Renal pelvis (tissue), 12 donors: ENCODE data around the gene MANF. TPM values are rescaled to one million over a fixed set of nuclear protein-coding genes. Genes with fewer than 3 reads are reported as not detected.

Experiments used
- DNase-seq: peaks from one replicate; pipeline ENCODE4 v3.0.0-alpha.2; 2013
- long read RNA-seq, 16 experiments: transcript quantifications; one replicate each; lab custom pipeline, GENCODE V29; 2026
- polyA plus RNA-seq, 3 donors: library from polyadenylated mRNA; unstranded; fragments of 120-200 nt; gene quantifications; one replicate each; pipeline ENCODE4 v1.2.1, GENCODE V29; 2013; ENCODE audit not compliant: insufficient read length in 3 of 3

MANF gene
- polyA plus RNA-seq, result 100 to 1,000 TPM; 115 to 140 (median 136) TPM
- long read RNA-seq, donor 1, transcript MANF-204 (4 exons, 1,153 nt), result major isoform, 34 of 55 reads
- long read RNA-seq, donor 1, transcript MANF-203 (2 exons, 436 nt), result minor isoform, 13 of 55 reads
- long read RNA-seq, donor 1, partial matches to known transcripts, result 6 of 55 reads
- long read RNA-seq, donor 1, other reads (novel, unspliced or antisense), result 0 of 55 reads
- long read RNA-seq, donor 2, transcript MANF-204 (4 exons, 1,153 nt), result major isoform, 28 of 52 reads
- long read RNA-seq, donor 2, transcript MANF-203 (2 exons, 436 nt), result minor isoform, 19 of 52 reads
- long read RNA-seq, donor 2, transcript MANF-202 (3 exons, 1,509 nt), result minor isoform, 5 of 52 reads
- long read RNA-seq, donor 2, partial matches to known transcripts, result 0 of 52 reads
- long read RNA-seq, donor 2, other reads (novel, unspliced or antisense), result 0 of 52 reads
- long read RNA-seq, donor 3, transcript MANF-204 (4 exons, 1,153 nt), result major isoform, 21 of 34 reads
- long read RNA-seq, donor 3, transcript MANF-203 (2 exons, 436 nt), result minor isoform, 11 of 34 reads
- long read RNA-seq, donor 3, partial matches to known transcripts, result 0 of 34 reads
- long read RNA-seq, donor 3, other reads (novel, unspliced or antisense), result 0 of 34 reads
- long read RNA-seq, donor 4, transcript MANF-204 (4 exons, 1,153 nt), result major isoform, 26 of 43 reads
- long read RNA-seq, donor 4, transcript MANF-203 (2 exons, 436 nt), result minor isoform, 14 of 43 reads
- long read RNA-seq, donor 4, partial matches to known transcripts, result 0 of 43 reads
- long read RNA-seq, donor 4, other reads (novel, unspliced or antisense), result 0 of 43 reads
- long read RNA-seq, donor 5, transcript MANF-204 (4 exons, 1,153 nt), result major isoform, 12 of 14 reads
- long read RNA-seq, donor 5, partial matches to known transcripts, result 0 of 14 reads
- long read RNA-seq, donor 5, other reads (novel, unspliced or antisense), result 0 of 14 reads
- long read RNA-seq, donor 6, transcript MANF-204 (4 exons, 1,153 nt), result major isoform, 23 of 30 reads
- long read RNA-seq, donor 6, transcript MANF-203 (2 exons, 436 nt), result minor isoform, 6 of 30 reads
- long read RNA-seq, donor 6, partial matches to known transcripts, result 0 of 30 reads
- long read RNA-seq, donor 6, other reads (novel, unspliced or antisense), result 0 of 30 reads
- long read RNA-seq, donor 7, transcript MANF-203 (2 exons, 436 nt), result minor isoform, 8 of 40 reads
- long read RNA-seq, donor 7, transcript MANF-204 (4 exons, 1,153 nt), result major isoform, 18 of 40 reads
- long read RNA-seq, donor 7, partial matches to known transcripts, result 13 of 40 reads
- long read RNA-seq, donor 7, other reads (novel, unspliced or antisense), result 0 of 40 reads
- long read RNA-seq, donor 8, transcript MANF-204 (4 exons, 1,153 nt), result major isoform, 6 of 16 reads
- long read RNA-seq, donor 8, partial matches to known transcripts, result 9 of 16 reads
- long read RNA-seq, donor 8, other reads (novel, unspliced or antisense), result 0 of 16 reads
- long read RNA-seq, donor 9, transcript MANF-203 (2 exons, 436 nt), result minor isoform, 23 of 69 reads
- long read RNA-seq, donor 9, transcript MANF-204 (4 exons, 1,153 nt), result major isoform, 34 of 69 reads
- long read RNA-seq, donor 9, partial matches to known transcripts, result 11 of 69 reads
- long read RNA-seq, donor 9, other reads (novel, unspliced or antisense), result 0 of 69 reads
- long read RNA-seq, donor 10, transcript MANF-203 (2 exons, 436 nt), result minor isoform, 5 of 41 reads
- long read RNA-seq, donor 10, transcript MANF-204 (4 exons, 1,153 nt), result major isoform, 34 of 41 reads
- long read RNA-seq, donor 10, partial matches to known transcripts, result 0 of 41 reads
- long read RNA-seq, donor 10, other reads (novel, unspliced or antisense), result 0 of 41 reads
- long read RNA-seq, donor 11, transcript MANF-204 (4 exons, 1,153 nt), result major isoform, 15 of 21 reads
- long read RNA-seq, donor 11, transcript MANF-203 (2 exons, 436 nt), result minor isoform, 5 of 21 reads
- long read RNA-seq, donor 11, partial matches to known transcripts, result 0 of 21 reads
- long read RNA-seq, donor 11, other reads (novel, unspliced or antisense), result 0 of 21 reads
- long read RNA-seq, donor 12, transcript MANF-203 (2 exons, 436 nt), result minor isoform, 17 of 64 reads
- long read RNA-seq, donor 12, transcript MANF-204 (4 exons, 1,153 nt), result major isoform, 44 of 64 reads
- long read RNA-seq, donor 12, partial matches to known transcripts, result 0 of 64 reads
- long read RNA-seq, donor 12, other reads (novel, unspliced or antisense), result 0 of 64 reads
- long read RNA-seq, donor 13, transcript MANF-203 (2 exons, 436 nt), result minor isoform, 7 of 23 reads
- long read RNA-seq, donor 13, transcript MANF-204 (4 exons, 1,153 nt), result major isoform, 16 of 23 reads
- long read RNA-seq, donor 13, partial matches to known transcripts, result 0 of 23 reads
- long read RNA-seq, donor 13, other reads (novel, unspliced or antisense), result 0 of 23 reads
- long read RNA-seq, donor 14, result 0 reads
- long read RNA-seq, donor 15, transcript MANF-203 (2 exons, 436 nt), result minor isoform, 9 of 51 reads
- long read RNA-seq, donor 15, transcript MANF-204 (4 exons, 1,153 nt), result major isoform, 38 of 51 reads
- long read RNA-seq, donor 15, partial matches to known transcripts, result 0 of 51 reads
- long read RNA-seq, donor 15, other reads (novel, unspliced or antisense), result 0 of 51 reads
- long read RNA-seq, donor 16, transcript MANF-204 (4 exons, 1,153 nt), result major isoform, 25 of 61 reads
- long read RNA-seq, donor 16, transcript MANF-203 (2 exons, 436 nt), result minor isoform, 16 of 61 reads
- long read RNA-seq, donor 16, partial matches to known transcripts, result 18 of 61 reads
- long read RNA-seq, donor 16, other reads (novel, unspliced or antisense), result 0 of 61 reads

DNA sequence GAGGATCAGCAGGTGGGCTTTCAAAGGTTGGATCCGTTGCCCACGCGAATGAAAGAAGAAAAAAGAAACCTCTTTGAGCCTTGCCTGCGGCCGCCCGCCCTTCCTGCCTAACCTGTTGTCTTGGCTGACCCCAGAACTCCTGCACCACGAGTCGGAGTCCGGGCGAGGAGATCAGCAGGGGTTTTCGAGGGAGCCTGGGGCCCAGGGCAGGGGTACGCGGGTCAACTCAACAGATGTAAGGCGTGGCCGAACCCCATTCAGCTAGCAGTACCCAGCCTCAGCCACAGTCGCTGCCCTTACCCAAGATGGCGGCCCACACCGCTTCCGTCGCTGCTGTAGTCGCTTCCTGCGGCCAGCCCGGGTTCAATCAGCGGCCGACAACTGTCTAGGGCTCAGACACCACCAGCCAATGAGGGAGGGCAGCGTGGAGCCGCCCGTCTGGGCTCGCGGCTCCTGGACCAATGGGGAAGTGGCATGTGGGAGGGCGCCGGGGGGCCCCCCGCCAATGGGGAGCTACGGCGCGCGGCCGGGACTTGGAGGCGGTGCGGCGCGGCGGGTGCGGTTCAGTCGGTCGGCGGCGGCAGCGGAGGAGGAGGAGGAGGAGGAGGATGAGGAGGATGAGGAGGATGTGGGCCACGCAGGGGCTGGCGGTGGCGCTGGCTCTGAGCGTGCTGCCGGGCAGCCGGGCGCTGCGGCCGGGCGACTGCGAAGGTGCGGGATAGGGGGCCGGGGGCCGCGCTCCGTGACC, at the start of gene MANF:
MANF (plus strand) TSS at position 566 of the 748 bp plus-strand sequence; CDS start at position 618, 52 bp downstream.
- peak; percentile 98 for DNase-seq

DNA sequence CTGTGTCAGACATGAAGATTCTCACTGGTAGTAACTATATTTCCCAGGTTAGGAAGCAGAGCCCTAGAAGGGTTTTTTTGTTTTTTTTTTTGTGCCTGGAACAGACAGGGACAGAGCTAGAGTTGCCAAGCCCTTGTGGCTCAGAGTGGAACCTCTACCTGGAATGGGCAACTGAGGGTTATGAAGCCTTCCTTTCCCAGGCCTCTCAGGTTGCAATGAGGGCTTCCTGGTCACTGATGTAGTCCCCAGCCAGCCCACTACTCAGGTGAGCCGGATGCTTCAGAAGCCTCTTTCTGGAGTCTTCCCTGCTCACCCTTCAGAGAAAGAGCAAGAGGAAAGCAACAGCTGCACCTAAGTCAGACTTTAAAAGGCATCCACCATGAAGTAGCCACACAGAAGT, 48.8 kb upstream of the MANF start:
- DNase-seq, result no peak

DNA sequence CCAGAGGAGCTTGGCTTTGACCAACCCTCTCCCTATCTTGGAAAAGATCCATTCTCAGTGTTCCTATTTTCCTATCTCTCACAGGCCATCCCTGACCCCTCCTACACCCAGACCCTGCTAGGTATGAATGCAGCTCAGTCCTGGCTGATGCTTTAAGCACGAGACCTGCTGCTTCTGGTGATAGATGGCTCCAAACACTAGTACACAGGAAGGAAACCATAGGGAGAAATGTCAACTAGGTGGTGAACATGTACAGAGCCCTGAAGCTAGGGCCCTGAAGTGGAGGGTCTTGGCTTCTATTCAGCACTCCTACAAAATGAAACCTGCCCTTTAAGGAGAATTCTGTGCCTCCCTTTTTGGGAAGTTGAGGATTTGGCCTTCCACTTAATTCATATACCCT, 47.4 kb upstream of the MANF start:
- no peak for DNase-seq

DNA sequence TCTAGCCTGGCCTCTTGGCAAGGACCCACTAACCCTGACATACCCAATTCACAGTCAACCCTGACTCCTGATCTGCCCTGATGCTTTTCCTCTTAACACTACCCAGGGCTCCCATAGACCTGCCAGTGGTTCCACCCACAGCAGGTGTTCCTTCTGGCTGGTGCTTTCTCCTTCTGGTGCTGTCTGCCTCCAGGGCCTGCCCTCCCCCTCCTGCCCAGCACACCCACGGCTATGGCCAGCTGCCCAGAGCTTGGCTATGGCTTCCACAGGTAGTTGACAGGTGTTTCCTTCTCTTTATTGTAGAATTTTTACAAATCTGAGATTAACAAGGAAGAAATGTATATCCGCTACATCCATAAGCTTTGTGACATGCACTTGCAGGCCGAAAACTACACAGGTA, 46.5 kb upstream of the MANF start:
- no peak for DNase-seq

DNA sequence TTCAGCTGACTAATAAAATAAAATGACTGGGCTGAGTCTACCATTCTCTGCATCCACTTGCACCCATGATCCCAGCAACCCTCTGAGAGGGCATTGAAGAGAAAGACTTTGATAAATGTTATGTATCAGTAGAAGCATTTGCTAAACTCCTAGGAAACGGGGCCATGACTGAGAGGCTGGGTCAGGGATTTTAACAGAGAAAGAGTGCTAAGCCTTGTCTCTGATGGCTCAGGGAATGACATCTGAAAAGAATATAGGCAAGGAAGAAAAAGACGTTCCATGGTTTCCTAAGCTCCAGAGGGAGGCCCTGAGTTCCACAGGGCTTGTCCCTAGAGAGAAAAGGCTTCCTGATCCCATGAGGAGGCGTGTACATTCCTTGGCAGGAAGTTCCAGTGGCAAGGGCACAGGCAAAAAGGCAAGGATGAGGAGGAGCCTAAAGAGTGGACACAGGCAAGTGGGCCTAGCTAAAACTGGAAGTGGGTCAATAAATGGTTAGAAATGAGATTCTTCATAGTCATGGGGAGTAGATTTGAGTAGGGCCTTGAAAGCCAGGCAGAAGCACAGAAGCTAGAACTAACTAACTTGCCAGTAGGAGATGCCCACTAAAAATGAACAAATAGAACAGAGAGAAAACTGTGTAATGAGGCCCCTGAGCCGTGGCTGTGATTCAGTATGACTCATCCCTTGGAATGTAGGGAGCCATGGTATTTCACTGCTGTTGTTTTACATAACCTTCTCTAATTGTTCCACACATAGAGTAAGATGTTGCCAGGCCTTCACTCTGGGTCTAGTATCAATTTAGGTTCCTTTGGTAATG, 44.9 kb upstream of the MANF start:
- DNase-seq, result no peak

DNA sequence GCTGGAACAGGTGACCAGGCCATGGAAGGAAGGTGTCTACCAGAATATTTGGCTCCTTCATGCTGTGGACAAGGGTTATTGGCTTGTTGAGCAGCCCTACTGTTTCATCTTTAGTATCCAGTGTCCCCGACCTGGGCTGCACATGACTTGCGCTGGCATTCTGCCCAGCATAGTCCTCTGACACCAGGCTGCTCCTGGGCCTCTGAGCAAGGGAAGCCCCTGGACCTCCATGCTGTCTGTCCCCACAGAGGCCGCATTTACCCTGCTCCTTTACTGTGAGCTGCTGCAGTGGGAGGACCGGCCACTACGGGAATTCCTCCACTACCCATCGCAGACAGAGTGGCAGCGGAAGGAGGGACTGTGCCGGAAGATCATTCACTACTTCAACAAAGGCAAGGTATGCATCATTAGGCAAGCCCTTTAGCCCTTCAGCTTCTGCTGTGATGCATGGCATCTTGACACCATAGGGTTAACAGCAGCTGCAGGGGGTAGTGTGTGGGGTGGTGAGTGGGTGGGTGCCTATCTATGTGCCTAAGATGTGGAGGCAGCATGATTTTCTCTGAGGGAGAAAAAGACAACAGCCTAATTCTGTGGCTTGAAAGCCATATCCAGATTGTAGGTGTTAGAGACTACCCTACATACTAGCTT, 44.0 kb upstream of the MANF start:
- DNase-seq, result no peak

DNA sequence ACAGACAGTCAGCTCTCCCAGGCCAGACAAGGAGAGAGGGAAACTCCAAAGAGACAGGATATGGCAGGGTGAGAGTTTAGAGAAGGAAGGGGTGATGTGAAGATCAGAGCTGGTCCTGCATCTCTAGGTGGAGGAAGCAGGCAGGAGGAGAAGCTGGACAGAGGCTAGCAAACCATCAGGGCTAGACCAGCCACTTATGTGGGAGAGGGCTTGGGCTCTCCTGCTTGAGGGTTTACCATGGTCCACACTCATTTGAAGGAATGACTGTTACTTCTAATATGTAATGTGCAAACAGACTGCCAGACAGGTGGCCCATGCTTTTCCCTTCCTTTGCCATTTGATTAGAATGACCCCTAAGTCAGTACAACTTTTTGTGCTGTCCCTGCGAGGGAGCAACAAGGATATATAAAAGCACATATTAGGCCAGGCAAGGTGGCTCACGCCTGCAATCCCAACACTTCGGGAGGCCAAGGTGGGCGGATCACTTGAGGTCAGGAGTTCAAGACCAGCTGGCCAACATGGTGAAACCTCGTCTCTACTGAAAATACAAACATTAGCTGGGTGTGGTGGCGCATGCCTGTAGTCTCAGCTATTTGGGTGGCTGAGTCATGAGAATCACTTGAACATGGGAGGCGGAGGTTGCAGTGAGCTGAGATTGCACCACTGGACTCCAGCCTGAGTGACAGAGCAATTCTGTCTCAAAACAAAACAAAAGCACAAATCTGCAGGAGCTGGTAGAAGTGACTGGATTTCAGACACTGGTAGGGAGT, 41.0 kb upstream of the MANF start:
- no peak for DNase-seq

DNA sequence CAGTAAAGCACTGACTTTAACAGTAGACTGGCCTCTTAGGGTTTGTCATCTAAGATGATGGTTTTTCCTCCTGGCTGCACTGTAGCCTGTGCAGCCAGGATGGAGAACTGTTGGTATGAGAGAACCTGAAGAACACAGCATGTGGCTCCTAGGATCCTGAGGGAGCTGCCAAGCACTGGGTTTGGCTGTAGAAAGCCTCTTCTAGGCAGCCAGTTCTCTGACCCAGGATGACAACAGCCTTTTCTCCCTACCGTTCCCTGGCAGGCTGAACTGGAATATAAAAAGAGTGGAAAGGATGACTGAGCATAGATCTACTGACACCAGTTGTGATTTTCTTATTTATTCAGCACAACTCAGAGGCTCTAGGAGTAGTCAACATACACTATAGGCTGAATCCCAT, 34.3 kb upstream of the MANF start:
- DNase-seq, result no peak

DNA sequence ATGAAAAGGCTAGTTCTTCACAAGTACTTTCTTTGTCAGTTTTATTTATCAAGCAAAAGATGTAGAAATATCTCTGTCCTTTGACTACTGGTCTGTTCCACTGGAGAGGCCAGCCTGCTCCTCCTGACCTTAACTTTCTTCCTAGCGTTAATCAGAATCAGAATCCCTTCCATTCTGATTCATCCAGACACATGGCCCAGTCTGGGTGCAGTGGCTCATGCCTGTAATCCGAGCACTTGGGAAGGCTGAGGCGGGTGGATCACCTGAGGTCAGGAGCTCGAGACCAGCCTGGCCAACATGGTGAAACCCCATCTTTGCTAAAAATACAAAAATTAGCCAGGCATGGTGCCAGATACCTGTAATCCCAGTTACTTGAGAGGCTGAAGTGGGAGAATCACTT, 32.0 kb upstream of the MANF start:
- no peak for DNase-seq

DNA sequence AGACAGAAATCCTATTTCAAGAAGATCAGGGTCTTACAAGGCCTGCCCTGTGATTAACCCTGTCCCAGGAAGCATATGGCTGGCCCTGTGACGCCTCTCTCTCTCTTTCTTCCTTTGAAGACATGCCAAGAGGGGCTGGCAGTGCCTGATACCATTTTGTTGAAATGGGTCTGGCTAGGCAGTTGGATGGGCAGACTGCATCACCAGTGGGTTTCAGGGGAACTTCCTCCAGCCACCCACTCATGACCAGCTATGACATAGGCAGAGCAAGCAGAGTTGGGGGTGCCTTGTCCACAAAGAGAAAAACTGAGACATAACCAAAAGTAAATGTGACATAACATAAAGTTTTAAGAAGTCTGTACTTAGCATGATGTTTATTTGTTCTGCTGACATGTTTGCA, 31.4 kb upstream of the MANF start:
- no peak for DNase-seq

DNA sequence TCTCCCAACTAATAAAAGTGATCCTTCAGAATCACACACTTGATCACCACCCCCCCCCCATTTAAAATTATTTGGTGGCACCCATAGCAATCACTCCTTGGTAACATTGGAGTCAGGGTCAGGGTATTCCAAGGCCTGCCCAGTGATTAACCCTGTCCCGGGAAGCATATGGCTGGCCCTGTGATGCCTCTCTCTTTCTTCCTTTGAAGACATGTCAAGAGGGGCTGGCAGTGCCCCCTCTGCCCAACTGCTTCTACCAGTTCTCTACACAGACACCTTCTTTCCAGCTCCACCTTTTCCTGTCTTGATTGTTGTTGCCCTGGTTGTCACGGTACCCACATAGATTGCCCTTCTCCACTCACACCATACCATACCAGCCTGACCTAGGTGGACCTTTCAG, 30.9 kb upstream of the MANF start:
- DNase-seq, result no peak

DNA sequence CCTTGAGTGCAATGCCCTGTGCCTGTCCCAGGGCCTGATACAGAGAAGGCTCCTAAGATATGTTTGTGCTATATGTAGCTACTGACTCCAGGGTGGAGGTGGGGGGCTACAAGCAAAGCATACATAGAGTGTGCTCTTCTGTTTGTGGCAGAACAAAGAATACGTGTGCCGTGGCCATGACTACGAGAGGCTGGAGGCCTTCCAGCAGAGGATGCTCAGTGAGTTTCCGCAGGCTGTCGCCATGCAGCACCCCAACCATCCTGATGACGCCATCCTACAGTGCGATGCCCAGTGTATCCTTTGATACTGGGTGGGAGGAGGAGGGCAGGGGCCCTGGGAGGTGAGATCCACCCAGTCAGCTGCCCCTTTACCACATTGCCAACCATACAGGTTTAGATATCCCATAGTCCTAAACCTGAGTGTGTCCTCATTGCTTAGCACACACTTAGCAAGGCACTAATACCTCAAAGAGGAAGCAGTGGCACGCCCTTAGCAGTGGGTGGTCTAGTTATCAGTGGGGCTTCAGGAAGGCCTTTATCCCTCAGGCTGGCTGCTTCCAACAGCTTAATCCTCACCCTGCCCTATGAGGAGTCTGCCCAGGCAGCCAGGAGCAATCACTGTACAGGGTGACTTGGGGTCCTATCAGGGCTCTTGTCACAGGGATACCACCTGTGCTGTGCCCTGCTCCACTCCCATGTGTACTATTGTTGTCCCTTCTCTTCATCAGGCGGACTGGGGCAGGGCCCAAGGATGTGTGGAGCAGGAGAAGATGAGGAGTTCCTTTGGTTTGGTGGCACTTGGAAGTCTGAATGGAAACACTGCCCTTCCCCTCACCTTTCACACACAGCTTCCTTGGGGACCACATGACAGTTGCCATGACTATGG, 30.1 kb upstream of the MANF start:
- DNase-seq, result no peak

DNA sequence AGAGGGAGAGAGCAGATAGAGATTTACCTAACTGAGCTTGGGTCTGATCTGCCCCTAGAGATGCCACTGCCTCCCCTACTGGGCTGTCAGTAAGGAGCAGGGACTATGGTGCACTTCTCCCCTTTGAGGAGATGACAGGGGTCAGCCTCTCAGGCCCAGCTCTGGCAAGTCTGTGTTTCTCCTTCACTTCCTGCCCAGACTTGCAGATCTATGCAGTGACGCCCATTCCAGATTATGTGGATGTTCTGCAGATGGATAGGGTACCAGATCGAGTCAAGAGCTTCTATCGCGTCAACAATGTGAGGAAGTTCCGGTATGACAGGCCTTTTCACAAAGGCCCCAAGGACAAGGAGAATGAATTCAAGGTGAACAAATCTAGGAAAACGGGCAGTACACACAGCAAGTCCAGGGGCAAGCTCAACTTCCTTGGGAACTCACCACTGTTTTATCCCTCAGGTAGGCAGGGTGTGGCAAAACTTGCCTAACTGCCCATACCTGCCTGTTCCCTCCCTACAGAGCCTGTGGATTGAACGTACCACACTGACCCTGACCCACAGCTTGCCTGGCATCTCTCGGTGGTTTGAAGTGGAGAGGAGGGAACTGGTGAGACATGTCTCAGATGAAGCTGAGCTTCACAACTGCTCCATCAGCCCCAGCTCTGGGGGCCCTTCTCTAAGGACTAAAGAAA, 29.1 kb upstream of the MANF start:
- DNase-seq, result no peak

DNA sequence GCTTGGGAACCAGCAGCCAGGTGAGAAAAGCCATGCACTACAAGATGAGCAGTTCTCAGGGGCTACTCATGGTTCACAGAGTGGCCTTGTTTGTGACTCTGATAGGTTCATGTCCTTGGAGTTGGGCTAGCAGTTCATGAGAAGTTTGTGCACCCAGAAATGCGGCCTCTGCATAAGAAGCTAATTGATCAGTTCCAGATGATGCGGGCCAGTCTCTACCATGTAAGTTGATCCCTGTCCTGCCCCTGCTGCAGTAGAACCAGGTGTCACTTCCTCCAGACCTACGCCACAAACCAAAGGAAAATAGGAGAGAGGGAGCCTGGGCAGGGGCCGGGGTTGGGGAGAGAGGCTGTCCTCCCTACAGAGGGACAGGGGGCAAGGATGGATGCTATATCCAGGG, 27.2 kb upstream of the MANF start:
- DNase-seq, result no peak
